HepG2 (cell line): ENCODE data around the gene FAM111B. TPM values are rescaled to one million over a fixed set of nuclear protein-coding genes. Genes with fewer than 3 reads are reported as not detected.

Experiments
- ATAC-seq: fragments of 200-7000 bp; cut with Tn5 transposase; 3 replicates; pipeline ENCODE4 v1.9.1; 2020; ENCODE audit warnings: mild to moderate bottlenecking, moderate library complexity
- BruUV-seq: library from RNA; stranded (reverse); fragments of 400-500 nt; replicated peaks from 2 replicates; lab custom pipeline; 2021; lab: Mats Ljungman, UMichigan
- CTCF ChIA-PET: fragments of 300-600 bp; formaldehyde crosslinking; extraction: SDS; loops from one replicate; lab custom pipeline; 2021; ENCODE audit warnings: low total read pairs, inconsistent platforms, low intra/inter-chr PET ratio; lab: Yijun Ruan, JAX
- POLR2A ChIA-PET: fragments of 350-600 bp; sonication (Branson Sonifier 250); formaldehyde crosslinking; loops from one replicate; lab custom pipeline; 2020; ENCODE audit warnings: antibody characterized with exemption, inconsistent platforms; lab: Yijun Ruan, JAX
- DNase-seq: peaks from one replicate; pipeline ENCODE4 v3.0.0-alpha.2; 2015; ENCODE audit warnings: low spot score
- FAIRE-seq: peaks from 3 replicates; lab custom pipeline; 2011; peaks lifted over from hg19 to GRCh38; lab: Jason Lieb, UNC
- H2AFZ ChIP-seq: one replicate; pipeline ENCODE4 v1.6.1; 2011; ENCODE audit warnings: low read length, inconsistent platforms
- H3K27ac ChIP-seq: fragments of 300-600 bp; 3 replicates; pipeline ENCODE4 v1.8.0; 2011; ENCODE audit warnings: mixed run types, mild to moderate bottlenecking, mixed read lengths, low read length, inconsistent platforms; ENCODE audit not compliant: insufficient read depth; ENCODE audit errors: extremely low read length
- H3K27me3 ChIP-seq, 2 experiments: fragments of 200-600 bp in 1 of 2; 2 replicates in 1 of 2; 3 replicates in 1 of 2; pipeline versions ENCODE4 v1.6.0 to v1.8.0; 2011; ENCODE audit warnings: low read length in 2 of 2, mild to moderate bottlenecking in 2 of 2, moderate library complexity in 2 of 2, inconsistent platforms in 1 of 2; ENCODE audit not compliant: insufficient read depth in 2 of 2, control insufficient read depth in 1 of 2
- H3K36me3 ChIP-seq, 2 experiments: fragments of 200-600 bp in 1 of 2; replicated peaks in 1 of 2; 2 replicates in 1 of 2; 3 replicates in 1 of 2; pipeline versions ENCODE4 v1.5.1 to v1.8.0; 2011; ENCODE audit warnings: low read length in 2 of 2, inconsistent platforms in 1 of 2; ENCODE audit not compliant: insufficient read depth in 2 of 2, control insufficient read depth in 1 of 2
- H3K4me1 ChIP-seq: 2 replicates; pipeline ENCODE4 v1.5.1; 2012; ENCODE audit warnings: low read length, inconsistent platforms; ENCODE audit not compliant: insufficient read depth
- H3K4me2 ChIP-seq: 2 replicates; pipeline ENCODE4 v1.6.0; 2011; ENCODE audit warnings: low read depth, low read length, inconsistent platforms
- H3K4me3 ChIP-seq, 3 experiments: fragments of 200-600 bp in 1 of 3; sonication (generic), shearing (Covaris generic) in 1 of 3; replicated peaks in 1 of 3; 2 replicates each; pipeline ENCODE4 v1.5.1; 2011 to 2016; ENCODE audit warnings: low read length in 3 of 3, inconsistent platforms in 2 of 3, low read depth in 2 of 3, mild to moderate bottlenecking in 2 of 3, control low read depth in 1 of 3, mixed read lengths in 1 of 3; ENCODE audit not compliant: insufficient read depth in 1 of 3
- H3K79me2 ChIP-seq: one replicate; pipeline ENCODE4 v1.6.1; 2011; ENCODE audit warnings: low read length, inconsistent platforms; ENCODE audit not compliant: insufficient read depth
- H3K9ac ChIP-seq: 2 replicates; pipeline ENCODE4 v1.6.0; 2011; ENCODE audit warnings: mild to moderate bottlenecking, low read depth, low read length, inconsistent platforms; ENCODE audit not compliant: insufficient read depth
- H3K9me3 ChIP-seq: 2 replicates; pipeline ENCODE4 v1.5.1; 2012; ENCODE audit warnings: mild to moderate bottlenecking, low read length
- H4K20me1 ChIP-seq: 2 replicates; pipeline ENCODE4 v1.6.0; 2011; ENCODE audit warnings: inconsistent platforms, mild to moderate bottlenecking, low read length, moderate library complexity; ENCODE audit not compliant: insufficient read depth
- KAT7 ChIP-seq: IDR thresholded peaks from 2 replicates; pipeline ENCODE4 v1.6.1; 2018; ENCODE audit warnings: borderline replicate concordance, missing compliant biosample characterization
- ZNF614 ChIP-seq: IDR thresholded peaks from 2 replicates; pipeline ENCODE4 v1.6.1; 2018; ENCODE audit warnings: missing biosample characterization, missing genetic modification reagents, inconsistent platforms, borderline replicate concordance
- WGBS: methylation state at CpG from one replicate; pipeline ENCODE4 v1.1.6; 2017; ENCODE audit warnings: low lambda C conversion rate; 5-methylcytosine and 5-hydroxymethylcytosine counted together
- in situ Hi-C: cut with HindIII; loops from 2 replicates; pipeline ENCODE4 v1.10.0; 2017; ENCODE audit warnings: low pct_unique_long_range_greater_than_20kb; ENCODE audit not compliant: extremely low pct_ligation_motif_present
- intact Hi-C: fragments of 100-400 bp; cut with micrococcal nuclease; formaldehyde crosslinking; loops from one replicate; pipeline ENCODE4 v1.10.0; 2022; ENCODE audit not compliant: unreplicated experiment
- polyA plus RNA-seq, 8 experiments: library from polyadenylated mRNA; depleted of rRNA in 3 of 8; stranded (reverse) in 7 of 8; unstranded in 1 of 8; fragments of >200 nt; fragmentation: Illumina TruSeq in 4 of 8; extraction: Trizol in 4 of 8; gene quantifications; 2 replicates each; pipeline versions ENCODE4 v1.2.1 to v1.2.3, GENCODE V29; 2011 to 2016; ENCODE audit warnings: low read depth in 4 of 8, missing spikeins in 1 of 8, mixed read lengths in 1 of 8; ENCODE audit not compliant: insufficient read depth in 1 of 8
- total RNA-seq, 5 experiments: library from RNA; depleted of rRNA; stranded (reverse); fragments of >200 nt; fragmentation: Illumina TruSeq; extraction: Trizol; gene quantifications; 2 replicates each; pipeline ENCODE4 v1.2.3, GENCODE V29; 2016; ENCODE audit warnings: low read depth in 1 of 5
- TF ChIP-seq, protein P1 (sequence below): sonication (generic); formaldehyde crosslinking; IDR thresholded peaks from 2 replicates; pipeline ENCODE4 v1.4.0; 2020; ENCODE audit warnings: missing genetic modification reagents

Gene FAM111B
- total and polyA plus RNA-seq, 2 of the 13 experiments (the other 11 are each of a cell fraction or from before 2014, with no cell fraction given): 1.6 to 28.2 TPM

GRCh38 chr11:59176330-59176729 lies 69.3 kb downstream of the FAM111B start:
- TF ChIP-seq KAT7 (CRISPR knock-in tag) (no peak), ZNF614 (no peak)
- TF ChIP-seq, protein P1, sequence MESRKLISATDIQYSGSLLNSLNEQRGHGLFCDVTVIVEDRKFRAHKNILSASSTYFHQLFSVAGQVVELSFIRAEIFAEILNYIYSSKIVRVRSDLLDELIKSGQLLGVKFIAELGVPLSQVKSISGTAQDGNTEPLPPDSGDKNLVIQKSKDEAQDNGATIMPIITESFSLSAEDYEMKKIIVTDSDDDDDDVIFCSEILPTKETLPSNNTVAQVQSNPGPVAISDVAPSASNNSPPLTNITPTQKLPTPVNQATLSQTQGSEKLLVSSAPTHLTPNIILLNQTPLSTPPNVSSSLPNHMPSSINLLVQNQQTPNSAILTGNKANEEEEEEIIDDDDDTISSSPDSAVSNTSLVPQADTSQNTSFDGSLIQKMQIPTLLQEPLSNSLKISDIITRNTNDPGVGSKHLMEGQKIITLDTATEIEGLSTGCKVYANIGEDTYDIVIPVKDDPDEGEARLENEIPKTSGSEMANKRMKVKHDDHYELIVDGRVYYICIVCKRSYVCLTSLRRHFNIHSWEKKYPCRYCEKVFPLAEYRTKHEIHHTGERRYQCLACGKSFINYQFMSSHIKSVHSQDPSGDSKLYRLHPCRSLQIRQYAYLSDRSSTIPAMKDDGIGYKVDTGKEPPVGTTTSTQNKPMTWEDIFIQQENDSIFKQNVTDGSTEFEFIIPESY (CRISPR knock-in tag): peak; percentile 38; the same call in 1 of the 2 replicates
- in situ Hi-C loops (loop anchor here (10.0 to 25.0 kb wide), 2 partner anchors 108 to 511 kb away; no protein-coding TSS in a partner anchor), intact Hi-C loops (no loop called here)
- ATAC-seq: no peak
- no peak overlapping the region for H3K27ac ChIP-seq
- FAIRE-seq: no peak
- BruUV-seq: no TSS peak
- H2AFZ ChIP-seq: no peak overlapping the region
- H3K4me3 ChIP-seq: no peak overlapping the region
- H4K20me1 ChIP-seq: 0 out of 2 replicates have a peak, but pooled peaks cover 3% of the 10 kb centered on the region
- no peak overlapping the region for H3K9ac ChIP-seq
- H3K4me2 ChIP-seq: no peak overlapping the region
- peaks cover 41% of the 10 kb centered on the region for H3K4me1 ChIP-seq
- no peaks in the 10 kb centered on the region for H3K79me2 ChIP-seq
- POLR2A ChIA-PET: no interaction called here
- 84% methylated on average over 7 of the region's 7 CpGs for WGBS
- no peak for DNase-seq
- no peaks in the 10 kb centered on the region for H3K9me3 ChIP-seq
- H3K27me3 ChIP-seq: no peaks in the 10 kb centered on the region; a peak in 1 of 5 replicates
- H3K36me3 ChIP-seq: no peaks in the 10 kb centered on the region
- CTCF ChIA-PET: no interaction called here

Other genes with a start within 250 kb of the FAM111B start
- 0.17 TPM in 1 of 2 replicates, not detected in the other for gene GLYATL1, start 167.7 kb upstream of the FAM111B start, total RNA-seq (2016; rRNA removed; fragmentation: Illumina TruSeq; extraction: Trizol)
- gene GLYATL1, start 167.7 kb upstream of the FAM111B start, polyA plus RNA-seq (2011; rRNA removed): 0.17 TPM in 2 replicates
- gene GLYATL1B, start 20.9 kb upstream of the FAM111B start, total RNA-seq (2016; rRNA removed; fragmentation: Illumina TruSeq; extraction: Trizol): not detected in 2 replicates
- not detected in 2 replicates for gene GLYATL1B, start 20.9 kb upstream of the FAM111B start, polyA plus RNA-seq (2011; rRNA removed)
- gene FAM111A, start 35.6 kb downstream of the FAM111B start, total RNA-seq (2016; rRNA removed; fragmentation: Illumina TruSeq; extraction: Trizol): 13.5 and 17.0 TPM in 2 replicates
- gene FAM111A, start 35.6 kb downstream of the FAM111B start, polyA plus RNA-seq (2011; rRNA removed): 3.2 and 3.9 TPM in 2 replicates
- 5.6 and 6.9 TPM in 2 replicates for gene DTX4, start 64.9 kb downstream of the FAM111B start, total RNA-seq (2016; rRNA removed; fragmentation: Illumina TruSeq; extraction: Trizol)
- gene DTX4, start 64.9 kb downstream of the FAM111B start, polyA plus RNA-seq (2011; rRNA removed): 0.50 and 0.67 TPM in 2 replicates
- gene MPEG1, start 105.7 kb downstream of the FAM111B start, total RNA-seq (2016; rRNA removed; fragmentation: Illumina TruSeq; extraction: Trizol): not detected in 2 replicates
- gene MPEG1, start 105.7 kb downstream of the FAM111B start, polyA plus RNA-seq (2011; rRNA removed): not detected in 2 replicates